ENCODE data around the gene KANSL1. TPM values are rescaled to one million over a fixed set of nuclear protein-coding genes. Genes with fewer than 3 reads are reported as not detected.
"Not testable (repeated sequence)": the region's sequence is repeated elsewhere in the genome, so short reads cannot be mapped to it uniquely, and the experiment has no call there.

Gene KANSL1
- total RNA-seq, 1 donor from 2014 or later: 136 TPM

DNA sequence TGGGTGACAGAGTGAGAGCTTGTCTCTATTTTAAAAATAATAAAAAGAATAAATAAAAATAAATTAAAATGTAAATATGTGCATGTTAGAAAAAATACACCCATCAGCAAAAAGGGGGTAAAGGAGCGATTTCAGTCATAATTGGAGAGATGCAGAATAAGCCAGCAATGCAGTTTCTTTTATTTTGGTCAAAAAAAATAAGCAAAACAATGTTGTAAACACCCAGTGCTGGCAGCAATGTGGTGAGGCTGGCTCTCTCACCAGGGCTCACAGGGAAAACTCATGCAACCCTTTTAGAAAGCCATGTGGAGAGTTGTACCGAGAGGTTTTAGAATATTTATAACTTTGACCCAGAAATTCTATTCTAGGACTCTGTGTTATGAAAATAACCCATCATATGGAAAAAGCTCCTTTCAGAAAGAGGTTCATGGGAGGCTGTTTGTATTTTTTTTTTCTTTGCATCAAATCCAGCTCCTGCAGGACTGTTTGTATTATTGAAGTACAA is 185.7 kb downstream of the KANSL1 start:
- H3K27ac ChIP-seq: no peak overlapping the region
- no peaks in the 10 kb centered on the region for H3K27me3 ChIP-seq
- Mint-ChIP-seq H3K4me1 (peaks cover 4% of the 10 kb centered on the region), H3K27ac (no peak overlapping the region), H3K9me3 (no peaks in the 10 kb centered on the region), H3K4me3 (no peak overlapping the region), H3K36me3 (no peaks in the 10 kb centered on the region), H3K27me3 (ENCODE audit: insufficient read depth, low read depth) (peaks cover 3% of the 10 kb centered on the region)
- no peak overlapping the region for H2AFZ ChIP-seq (replicated peaks)
- no peaks in the 10 kb centered on the region for H4K20me1 ChIP-seq (ENCODE audit: low read depth)
- H3K4me2 ChIP-seq: no peak overlapping the region
- no peak for TF ChIP-seq EZH2phosphoT487 (IDR thresholded peaks at IDR 0.05)
- H3K4me1 ChIP-seq: no peaks in the 10 kb centered on the region
- H3K9me3 ChIP-seq (ENCODE audit: low read depth): no peaks in the 10 kb centered on the region
- no peaks in the 10 kb centered on the region for H3K36me3 ChIP-seq
- no peaks in the 10 kb centered on the region for H3F3A ChIP-seq (ENCODE audit: low read depth)
- H3K79me2 ChIP-seq (ENCODE audit: low read depth): no peaks in the 10 kb centered on the region
- no peak for DNase-seq (ENCODE audit: low spot score)
- H3K4me3 ChIP-seq: no peak overlapping the region
- no peak overlapping the region for H3K9ac ChIP-seq

DNA sequence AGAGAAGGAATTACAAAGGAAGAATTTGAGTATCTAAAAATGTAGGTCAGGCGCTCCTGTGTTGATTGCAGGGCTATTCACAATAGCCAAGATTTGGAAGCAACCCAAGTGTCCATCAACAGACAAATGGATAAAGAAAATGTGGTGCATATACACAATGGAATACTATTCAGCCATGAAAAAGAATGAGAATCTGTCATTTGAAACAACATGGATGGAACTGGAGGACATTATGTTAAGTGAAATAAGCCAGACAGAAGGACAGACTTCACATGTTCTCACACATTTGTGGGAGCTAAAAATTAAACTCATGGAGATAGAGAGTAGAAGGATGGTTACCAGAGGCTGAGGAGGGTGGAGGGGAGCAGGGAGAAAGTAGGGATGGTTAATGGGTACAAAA is 187.1 kb downstream of the KANSL1 start:
- DNase-seq (ENCODE audit: low spot score); H3K4me1 Mint-ChIP-seq; H3K27me3 Mint-ChIP-seq (ENCODE audit: insufficient read depth, low read depth); H3K36me3 Mint-ChIP-seq; H3K36me3 ChIP-seq; H3K9me3 Mint-ChIP-seq; H3K79me2 ChIP-seq (ENCODE audit: low read depth); H3K4me3 Mint-ChIP-seq; H3F3A ChIP-seq (ENCODE audit: low read depth); H3K4me2 ChIP-seq; H3K27ac ChIP-seq; H3K9ac ChIP-seq; H3K9me3 ChIP-seq (ENCODE audit: low read depth); H3K4me3 ChIP-seq; H3K27ac Mint-ChIP-seq; H3K27me3 ChIP-seq; H3K4me1 ChIP-seq; H4K20me1 ChIP-seq (ENCODE audit: low read depth); H2AFZ ChIP-seq (replicated peaks): not testable (repeated sequence)

DNA sequence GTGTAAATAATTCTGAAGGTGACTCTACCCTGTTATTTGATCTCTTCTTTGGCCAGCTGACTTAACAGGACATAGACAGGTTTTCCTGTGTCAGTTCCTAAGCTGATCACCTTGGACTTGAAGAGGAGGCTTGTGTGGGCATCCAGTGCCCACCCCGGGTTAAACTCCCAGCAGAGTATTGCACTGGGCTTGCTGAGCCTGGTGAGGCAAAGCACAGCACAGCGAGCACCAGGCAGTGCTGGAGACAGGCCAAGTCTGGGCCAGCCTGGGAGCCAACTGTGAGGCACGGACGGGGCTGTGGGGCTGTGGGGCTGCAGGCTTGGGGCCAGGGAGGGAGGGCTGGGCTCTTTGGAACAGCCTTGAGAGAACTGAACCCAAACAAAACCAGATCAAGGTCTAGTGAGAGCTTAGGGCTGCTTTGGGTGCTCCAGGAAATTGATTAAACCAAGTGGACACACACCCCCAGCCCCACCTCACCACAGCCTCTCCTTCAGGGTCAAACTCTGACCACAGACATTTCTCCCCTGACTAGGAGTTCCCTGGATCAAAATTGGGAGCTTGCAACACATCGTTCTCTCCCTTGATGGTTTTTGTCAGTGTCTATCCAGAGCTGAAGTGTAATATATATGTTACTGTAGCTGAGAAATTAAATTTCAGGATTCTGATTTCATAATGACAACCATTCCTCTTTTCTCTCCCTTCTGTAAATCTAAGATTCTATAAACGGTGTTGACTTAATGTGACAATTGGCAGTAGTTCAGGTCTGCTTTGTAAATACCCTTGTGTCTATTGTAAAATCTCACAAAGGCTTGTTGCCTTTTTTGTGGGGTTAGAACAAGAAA is 189.1 kb downstream of the KANSL1 start:
- no peaks in the 10 kb centered on the region for H3K9me3 ChIP-seq (ENCODE audit: low read depth)
- DNase-seq (ENCODE audit: low spot score): no peak
- H3K4me3 Mint-ChIP-seq: no peak overlapping the region
- H3K27me3 ChIP-seq: no peaks in the 10 kb centered on the region
- H3K79me2 ChIP-seq (ENCODE audit: low read depth): no peaks in the 10 kb centered on the region
- no peaks in the 10 kb centered on the region for H3K9me3 Mint-ChIP-seq
- H3K4me2 ChIP-seq: no peak overlapping the region
- H3K4me3 ChIP-seq: no peak overlapping the region
- peaks cover 10% of the 10 kb centered on the region for H3K27me3 Mint-ChIP-seq (ENCODE audit: insufficient read depth, low read depth)
- no peaks in the 10 kb centered on the region for H3K36me3 ChIP-seq
- TF ChIP-seq EZH2phosphoT487 (IDR thresholded peaks at IDR 0.05) (no peak), EZH2 (IDR thresholded peaks at IDR 0.05) (no peak)
- TF ChIP-seq, protein P1, sequence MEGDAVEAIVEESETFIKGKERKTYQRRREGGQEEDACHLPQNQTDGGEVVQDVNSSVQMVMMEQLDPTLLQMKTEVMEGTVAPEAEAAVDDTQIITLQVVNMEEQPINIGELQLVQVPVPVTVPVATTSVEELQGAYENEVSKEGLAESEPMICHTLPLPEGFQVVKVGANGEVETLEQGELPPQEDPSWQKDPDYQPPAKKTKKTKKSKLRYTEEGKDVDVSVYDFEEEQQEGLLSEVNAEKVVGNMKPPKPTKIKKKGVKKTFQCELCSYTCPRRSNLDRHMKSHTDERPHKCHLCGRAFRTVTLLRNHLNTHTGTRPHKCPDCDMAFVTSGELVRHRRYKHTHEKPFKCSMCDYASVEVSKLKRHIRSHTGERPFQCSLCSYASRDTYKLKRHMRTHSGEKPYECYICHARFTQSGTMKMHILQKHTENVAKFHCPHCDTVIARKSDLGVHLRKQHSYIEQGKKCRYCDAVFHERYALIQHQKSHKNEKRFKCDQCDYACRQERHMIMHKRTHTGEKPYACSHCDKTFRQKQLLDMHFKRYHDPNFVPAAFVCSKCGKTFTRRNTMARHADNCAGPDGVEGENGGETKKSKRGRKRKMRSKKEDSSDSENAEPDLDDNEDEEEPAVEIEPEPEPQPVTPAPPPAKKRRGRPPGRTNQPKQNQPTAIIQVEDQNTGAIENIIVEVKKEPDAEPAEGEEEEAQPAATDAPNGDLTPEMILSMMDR (IDR thresholded peaks at IDR 0.05): no peak
- H3K27ac ChIP-seq: no peak overlapping the region
- H4K20me1 ChIP-seq (ENCODE audit: low read depth): no peaks in the 10 kb centered on the region
- no peak overlapping the region for H3K9ac ChIP-seq
- H3K4me1 ChIP-seq: no peaks in the 10 kb centered on the region
- no peaks in the 10 kb centered on the region for H3F3A ChIP-seq (ENCODE audit: low read depth)
- H3K4me1 Mint-ChIP-seq: no peaks in the 10 kb centered on the region
- no peak overlapping the region for H2AFZ ChIP-seq (replicated peaks)
- H3K36me3 Mint-ChIP-seq: no peaks in the 10 kb centered on the region
- H3K27ac Mint-ChIP-seq: no peak overlapping the region

DNA sequence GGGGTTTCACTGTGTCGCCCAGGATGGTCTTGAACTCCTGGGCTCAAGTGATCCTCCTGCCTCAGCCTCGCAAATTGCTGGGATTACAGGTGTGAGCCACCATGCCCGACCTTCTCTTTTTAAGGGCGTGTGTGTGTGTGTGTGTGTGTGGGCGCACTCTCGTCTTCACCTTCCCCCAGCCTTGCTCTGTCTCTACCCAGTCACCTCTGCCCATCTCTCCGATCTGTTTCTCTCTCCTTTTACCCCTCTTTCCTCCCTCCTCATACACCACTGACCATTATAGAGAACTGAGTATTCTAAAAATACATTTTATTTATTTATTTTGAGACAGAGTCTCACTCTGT is 190.3 kb downstream of the KANSL1 start:
- H3K36me3 ChIP-seq: no peaks in the 10 kb centered on the region
- TF ChIP-seq, protein P1 (IDR thresholded peaks at IDR 0.05): no peak
- H3K9me3 ChIP-seq (ENCODE audit: low read depth): no peaks in the 10 kb centered on the region
- no peaks in the 10 kb centered on the region for H3F3A ChIP-seq (ENCODE audit: low read depth)
- H3K4me2 ChIP-seq: no peak overlapping the region
- Mint-ChIP-seq H3K27me3 (ENCODE audit: insufficient read depth, low read depth) (peaks cover 13% of the 10 kb centered on the region), H3K4me1 (no peaks in the 10 kb centered on the region), H3K9me3 (no peaks in the 10 kb centered on the region), H3K27ac (no peak overlapping the region), H3K4me3 (no peak overlapping the region), H3K36me3 (no peaks in the 10 kb centered on the region)
- no peaks in the 10 kb centered on the region for H3K79me2 ChIP-seq (ENCODE audit: low read depth)
- H3K4me1 ChIP-seq: no peaks in the 10 kb centered on the region
- no peak overlapping the region for H3K9ac ChIP-seq
- no peak overlapping the region for H3K27ac ChIP-seq
- no peak overlapping the region for H2AFZ ChIP-seq (replicated peaks)
- no peak for DNase-seq (ENCODE audit: low spot score)
- no peaks in the 10 kb centered on the region for H4K20me1 ChIP-seq (ENCODE audit: low read depth)
- H3K4me3 ChIP-seq: no peak overlapping the region
- no peaks in the 10 kb centered on the region for H3K27me3 ChIP-seq
